ENCODE measurements around the gene CREBBP.

GRCh38 chr16:3734084-3734757 lies 146.3 kb downstream of the CREBBP start:
- TF ChIP-seq CTCF (optimal IDR thresholded peaks at IDR 0.05 in 1 of 3, IDR thresholded peaks at IDR 0.05 in 1 of 3, conservative IDR thresholded peaks at IDR 0.05 in 1 of 3; ENCODE audit: extremely low read depth in 1 of 3, insufficient read depth in 2 of 3, low read length in 3 of 3) (no peak), EZH2 (IDR thresholded peaks at IDR 0.05; ENCODE audit: low read length) (no peak)
